AG09309 (cell line): Measurements from ENCODE around the gene LIG3.
"Not testable (repeated sequence)": the region's sequence is repeated elsewhere in the genome, so short reads cannot be mapped to it uniquely, and the experiment has no call there.

Experiments used
- DNase-seq: peaks from one replicate; pipeline ENCODE4 v3.0.0-alpha.2; 2010; ENCODE audit warnings: low read depth
- H3K4me3 ChIP-seq: 2 replicates; pipeline ENCODE4 v1.5.1; 2011; ENCODE audit warnings: mild to moderate bottlenecking, low read depth, low read length, moderate library complexity; ENCODE audit not compliant: control insufficient read depth
- TF ChIP-seq, protein P1 (sequence below): IDR thresholded peaks from 2 replicates; pipeline ENCODE4 v1.5.1; 2011; ENCODE audit warnings: mild to moderate bottlenecking, low read depth, low read length, inconsistent platforms; ENCODE audit not compliant: insufficient read depth, control insufficient read depth; ENCODE audit errors: missing control alignments

The LIG3 gene

DNA sequence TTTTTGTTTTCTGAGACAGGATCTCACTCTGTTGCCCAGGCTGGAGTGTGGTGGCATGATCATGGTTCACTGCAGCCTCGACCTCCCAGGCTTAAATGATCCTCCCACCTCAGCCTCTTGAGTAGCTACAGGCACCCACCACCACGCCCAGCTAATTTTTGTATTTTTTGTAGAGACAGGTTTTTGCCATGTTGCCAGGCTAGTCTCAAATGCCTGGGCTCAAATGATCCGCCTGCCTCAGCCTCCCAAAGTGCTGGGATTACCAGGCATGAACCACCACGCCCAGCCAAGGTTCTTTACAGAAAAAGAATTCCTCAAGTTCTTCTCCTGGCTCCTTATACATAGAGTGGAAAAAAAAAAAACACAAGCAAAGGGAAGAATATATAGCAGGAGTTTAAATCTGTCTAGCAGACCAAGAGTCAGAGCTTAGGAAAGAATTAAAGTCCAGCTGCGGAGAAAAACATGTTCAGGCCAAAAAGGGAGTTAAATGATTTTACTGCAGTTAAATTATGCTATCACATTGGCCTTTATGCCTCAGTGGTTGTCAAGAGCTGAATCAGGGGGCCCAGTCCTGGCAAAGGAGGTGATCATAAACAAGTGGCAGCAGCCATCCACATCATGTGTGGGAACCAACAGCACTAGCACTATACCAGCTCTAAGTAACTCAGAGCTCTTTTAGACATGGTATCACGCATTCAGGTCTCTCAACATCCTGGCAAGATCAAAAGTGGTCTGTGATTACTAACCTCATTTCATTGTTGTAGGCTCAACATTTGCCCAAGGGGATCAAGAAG lies 39.3 kb downstream of the LIG3 start:
- TF ChIP-seq, protein P1, sequence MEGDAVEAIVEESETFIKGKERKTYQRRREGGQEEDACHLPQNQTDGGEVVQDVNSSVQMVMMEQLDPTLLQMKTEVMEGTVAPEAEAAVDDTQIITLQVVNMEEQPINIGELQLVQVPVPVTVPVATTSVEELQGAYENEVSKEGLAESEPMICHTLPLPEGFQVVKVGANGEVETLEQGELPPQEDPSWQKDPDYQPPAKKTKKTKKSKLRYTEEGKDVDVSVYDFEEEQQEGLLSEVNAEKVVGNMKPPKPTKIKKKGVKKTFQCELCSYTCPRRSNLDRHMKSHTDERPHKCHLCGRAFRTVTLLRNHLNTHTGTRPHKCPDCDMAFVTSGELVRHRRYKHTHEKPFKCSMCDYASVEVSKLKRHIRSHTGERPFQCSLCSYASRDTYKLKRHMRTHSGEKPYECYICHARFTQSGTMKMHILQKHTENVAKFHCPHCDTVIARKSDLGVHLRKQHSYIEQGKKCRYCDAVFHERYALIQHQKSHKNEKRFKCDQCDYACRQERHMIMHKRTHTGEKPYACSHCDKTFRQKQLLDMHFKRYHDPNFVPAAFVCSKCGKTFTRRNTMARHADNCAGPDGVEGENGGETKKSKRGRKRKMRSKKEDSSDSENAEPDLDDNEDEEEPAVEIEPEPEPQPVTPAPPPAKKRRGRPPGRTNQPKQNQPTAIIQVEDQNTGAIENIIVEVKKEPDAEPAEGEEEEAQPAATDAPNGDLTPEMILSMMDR = no peak
- no peak for DNase-seq
- no peak overlapping the region for H3K4me3 ChIP-seq

DNA sequence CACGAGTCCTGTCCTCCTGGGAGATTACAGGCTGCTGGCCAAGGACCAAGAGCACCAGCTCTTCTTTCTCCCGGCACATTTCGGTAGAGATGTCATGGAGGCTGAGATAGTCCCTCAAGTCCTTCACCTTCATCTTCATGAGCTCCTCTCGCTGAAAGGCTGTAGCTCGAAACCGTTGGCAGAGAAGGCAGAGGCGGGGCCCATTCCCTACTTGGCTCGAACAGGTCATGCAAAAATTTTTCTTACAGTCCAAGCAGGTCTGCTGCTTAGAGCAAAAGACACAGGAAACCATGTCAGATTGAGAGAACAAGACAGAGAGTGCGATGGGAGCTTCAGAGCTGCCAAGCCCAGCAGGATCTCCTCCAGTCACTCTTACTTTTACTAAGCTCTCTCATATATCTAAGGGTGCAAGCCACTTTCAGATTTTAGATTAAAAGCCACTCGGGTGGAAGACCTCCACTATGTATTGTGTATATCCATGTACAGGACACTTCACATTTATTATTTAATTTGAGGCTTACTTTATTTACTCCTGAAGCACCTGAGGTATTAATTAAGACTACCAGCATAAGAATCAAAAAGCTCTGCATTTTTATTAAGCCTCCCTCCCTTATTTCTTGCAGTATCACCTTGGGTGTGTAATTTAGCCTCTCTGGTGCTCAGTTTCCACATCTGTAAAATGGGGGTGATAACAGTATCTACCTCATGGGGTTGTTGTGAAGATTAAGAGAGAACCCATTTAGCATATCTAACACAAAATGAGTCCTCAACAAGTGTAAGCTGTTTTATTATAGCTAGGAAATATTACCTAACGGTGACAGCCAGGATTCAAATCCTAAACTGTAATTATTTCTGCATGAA lies 41.4 kb downstream of the LIG3 start:
- TF ChIP-seq, protein P1 = no peak
- H3K4me3 ChIP-seq = no peak overlapping the region
- no peak for DNase-seq

DNA sequence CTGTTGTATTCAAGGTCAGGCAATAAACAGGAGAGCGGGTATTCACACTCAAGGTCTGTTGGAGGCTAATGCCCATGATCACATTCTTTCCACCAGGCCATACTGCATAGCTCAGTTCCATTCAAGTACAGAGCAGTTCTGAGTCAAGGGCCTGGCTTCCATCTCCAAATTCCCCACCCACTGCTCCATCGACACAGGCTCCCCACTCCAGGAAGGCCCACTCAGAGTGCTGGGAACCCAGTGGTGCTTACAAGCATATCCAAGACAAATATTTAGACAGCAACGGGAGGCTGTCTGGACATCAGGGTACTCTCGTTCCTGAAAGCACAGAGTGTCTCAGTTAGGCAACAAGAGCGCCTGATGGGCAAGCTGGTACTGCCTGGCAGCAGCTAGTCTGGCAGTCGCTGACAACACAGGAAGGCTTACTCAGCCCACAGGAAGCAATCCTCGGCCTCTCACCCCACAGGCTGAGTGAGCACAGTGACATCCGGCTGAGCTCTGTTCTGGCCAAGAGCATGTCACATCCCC lies 42.3 kb downstream of the LIG3 start:
- DNase-seq = peak; percentile 67
- TF ChIP-seq, protein P1 = peak; percentile 41
- H3K4me3 ChIP-seq = no peak overlapping the region

DNA sequence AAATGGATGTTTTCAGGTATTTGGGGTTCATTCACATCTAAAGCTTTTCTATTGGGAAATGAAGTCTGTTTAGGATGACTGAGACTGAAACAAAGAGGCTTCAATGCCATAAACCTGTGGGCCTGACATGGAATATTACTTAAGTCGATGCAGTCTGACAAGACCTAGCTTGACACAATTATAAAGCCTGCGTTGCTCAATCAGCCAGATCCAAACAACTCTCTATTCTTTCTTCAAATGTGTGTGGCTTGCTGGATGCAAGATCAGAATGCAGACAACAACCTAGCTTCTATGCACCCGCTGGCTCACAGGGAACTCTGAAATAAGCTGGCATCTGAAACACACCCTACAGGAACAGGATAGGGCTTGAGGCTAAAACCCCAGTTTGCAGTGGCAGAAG lies 43.2 kb downstream of the LIG3 start:
- H3K4me3 ChIP-seq = no peak overlapping the region
- TF ChIP-seq, protein P1 = no peak
- DNase-seq = no peak

DNA sequence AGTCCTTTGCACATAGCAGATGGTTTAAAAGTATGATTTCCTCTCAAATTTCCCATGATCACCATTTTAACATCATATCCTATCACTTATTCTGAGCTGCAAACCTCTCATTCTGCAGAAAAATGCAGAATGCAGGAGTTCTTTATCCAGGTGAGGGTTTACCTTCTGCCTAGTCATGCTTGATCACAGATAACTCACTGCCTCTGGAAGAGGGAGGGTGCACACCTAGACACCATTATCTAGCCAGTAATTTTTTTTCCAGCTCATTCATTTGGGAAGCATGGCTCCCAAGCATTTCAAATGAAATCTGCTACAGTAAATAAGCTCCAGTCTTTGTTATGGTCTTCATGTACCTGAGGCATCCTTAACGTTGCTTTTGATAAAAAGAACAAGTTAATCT lies 45.2 kb downstream of the LIG3 start:
- TF ChIP-seq, protein P1 = no peak
- DNase-seq = no peak
- H3K4me3 ChIP-seq = no peak overlapping the region

DNA sequence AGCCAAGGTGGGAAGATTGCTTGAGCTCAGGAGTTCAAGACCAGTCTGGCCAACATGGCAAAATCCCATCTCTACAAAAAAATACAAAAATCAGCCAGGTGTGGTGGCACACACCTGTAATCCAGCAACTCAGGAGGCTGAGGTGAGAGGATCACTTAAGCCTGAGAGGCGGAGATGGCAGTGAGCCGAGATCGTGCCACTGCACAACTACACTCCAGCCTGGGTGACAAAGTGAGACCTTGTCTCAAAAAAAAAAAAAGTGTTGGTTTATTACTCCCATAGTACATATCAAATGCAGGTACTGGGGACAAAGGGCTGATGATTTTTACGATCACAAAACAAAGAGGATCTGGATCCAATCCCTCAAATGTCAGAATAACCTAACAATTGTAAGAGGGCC lies 47.8 kb downstream of the LIG3 start:
- H3K4me3 ChIP-seq, DNase-seq: not testable (repeated sequence)

DNA sequence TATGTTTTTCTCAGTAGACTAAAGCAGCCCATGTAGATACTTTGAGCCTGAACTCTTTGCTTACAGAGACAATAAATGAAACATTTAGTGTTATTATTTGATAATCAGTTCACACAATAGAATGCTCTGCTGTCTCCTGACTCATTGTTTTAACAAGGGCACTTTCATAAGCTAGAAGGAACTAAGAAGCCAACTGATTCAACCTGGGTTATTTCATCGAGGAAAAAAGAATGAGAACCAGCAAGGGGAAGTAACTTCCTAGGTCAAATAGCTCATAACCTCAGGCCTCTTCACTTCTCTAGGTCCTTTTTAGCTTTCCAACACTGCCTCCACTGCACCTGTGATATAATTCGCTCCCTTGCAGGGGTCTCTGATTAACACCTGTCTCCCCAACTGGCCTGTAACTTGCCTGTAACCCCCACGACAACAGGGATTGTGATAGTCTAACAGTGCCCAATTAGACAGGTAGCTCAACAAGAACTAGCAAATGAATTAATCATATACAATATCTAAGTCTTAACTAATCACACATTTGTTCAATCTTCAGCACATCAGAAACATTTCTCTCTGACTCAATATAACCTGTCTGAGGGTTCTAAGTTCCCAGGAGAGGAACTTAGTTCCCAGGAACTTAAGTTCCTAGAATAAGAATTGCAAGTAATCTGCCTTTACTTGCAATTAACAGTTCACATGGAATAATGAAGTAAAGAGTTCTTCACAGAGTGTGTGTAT lies 48.4 kb downstream of the LIG3 start:
- no peak overlapping the region for H3K4me3 ChIP-seq

More for the DNA sequence above, 48.4 kb downstream of the LIG3 start:
- TF ChIP-seq, protein P1 = no peak
- no peak for DNase-seq
